ENCODE results near the gene TEAD1. TPM values are rescaled to one million over a fixed set of nuclear protein-coding genes. Genes with fewer than 3 reads are reported as not detected.
A peak's percentile ranks its signal among the peaks of the same experiment; 100 is the strongest.

Gene TEAD1
- polyA plus RNA-seq, 2 of the 4 experiments (the other 2 are of a cell fraction), result 111 to 112 TPM

DNA sequence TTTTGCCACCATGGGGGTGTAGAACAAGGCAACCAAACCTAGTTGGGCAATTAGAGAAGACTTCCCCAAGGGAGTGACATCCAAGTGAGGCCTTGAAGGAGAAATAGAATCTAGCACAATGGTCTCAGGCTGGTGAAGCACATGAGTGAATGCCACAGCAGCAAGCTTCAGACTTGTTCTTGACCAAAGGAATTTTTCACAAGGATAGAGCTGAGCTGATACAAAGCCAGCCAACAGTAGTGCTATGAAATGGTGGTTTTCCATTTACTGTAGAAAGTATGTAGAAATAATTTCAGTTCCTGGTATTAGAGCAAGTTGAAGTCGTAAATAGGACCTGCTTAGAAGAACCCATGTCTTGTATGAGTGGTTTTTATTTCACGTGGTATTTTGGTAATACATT is 186.6 kb downstream of the TEAD1 start:
- H3K4me2 ChIP-seq, result no peak overlapping the region
- peak in 1 of 2 experiments; percentile 12; a peak in 2 of 6 replicates for ATAC-seq
- TF ChIP-seq CEBPB (IDR thresholded peaks at IDR 0.05), result no peak
- TF ChIP-seq, protein P1, sequence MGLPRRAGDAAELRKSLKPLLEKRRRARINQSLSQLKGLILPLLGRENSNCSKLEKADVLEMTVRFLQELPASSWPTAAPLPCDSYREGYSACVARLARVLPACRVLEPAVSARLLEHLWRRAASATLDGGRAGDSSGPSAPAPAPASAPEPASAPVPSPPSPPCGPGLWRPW (IDR thresholded peaks at IDR 0.05), result no peak
- TF ChIP-seq BHLHE40 (IDR thresholded peaks at IDR 0.05; ENCODE audit: low read depth, low read length), result no peak
- no peak for TF ChIP-seq RAD21 (conservative IDR thresholded peaks at IDR 0.05 in 1 of 2, IDR thresholded peaks at IDR 0.05 in 1 of 2)
- no peak for TF ChIP-seq POLR2AphosphoS2 (conservative IDR thresholded peaks at IDR 0.05; ENCODE audit: low read length)
- no peak for TF ChIP-seq NFE2L2 (conservative IDR thresholded peaks at IDR 0.05; ENCODE audit: low read length)
- TF ChIP-seq CBX2 (IDR thresholded peaks at IDR 0.05; ENCODE audit: borderline replicate concordance, low read depth), result no peak
- TF ChIP-seq, protein P2, sequence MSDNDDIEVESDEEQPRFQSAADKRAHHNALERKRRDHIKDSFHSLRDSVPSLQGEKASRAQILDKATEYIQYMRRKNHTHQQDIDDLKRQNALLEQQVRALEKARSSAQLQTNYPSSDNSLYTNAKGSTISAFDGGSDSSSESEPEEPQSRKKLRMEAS (IDR thresholded peaks at IDR 0.05), result no peak
- peaks cover 39% of the 10 kb centered on the region for H3K4me1 ChIP-seq
- 83% methylated on average over 2 of the region's 2 CpGs for WGBS (ENCODE audit: missing lambda C conversion rate)
- ChIA-PET CTCF (interaction anchor here (0.6 to 1.0 kb wide), 2 partner anchors 15 to 37 kb away, joined by 3 read pairs; no protein-coding TSS in a partner anchor), POLR2A (no interaction called here)
- no peak overlapping the region for H3K4me3 ChIP-seq
- 0 out of 6 replicates have a peak overlapping the region, but pooled peaks of 1 of the 2 experiments have one; percentile 7 for H3K27ac ChIP-seq
- DNase-seq (ENCODE audit: low read depth in 1 of 2, low spot score in 1 of 2), result no peak
- FAIRE-seq, result no peak
- H3K9me3 ChIP-seq, result no peaks in the 10 kb centered on the region

DNA sequence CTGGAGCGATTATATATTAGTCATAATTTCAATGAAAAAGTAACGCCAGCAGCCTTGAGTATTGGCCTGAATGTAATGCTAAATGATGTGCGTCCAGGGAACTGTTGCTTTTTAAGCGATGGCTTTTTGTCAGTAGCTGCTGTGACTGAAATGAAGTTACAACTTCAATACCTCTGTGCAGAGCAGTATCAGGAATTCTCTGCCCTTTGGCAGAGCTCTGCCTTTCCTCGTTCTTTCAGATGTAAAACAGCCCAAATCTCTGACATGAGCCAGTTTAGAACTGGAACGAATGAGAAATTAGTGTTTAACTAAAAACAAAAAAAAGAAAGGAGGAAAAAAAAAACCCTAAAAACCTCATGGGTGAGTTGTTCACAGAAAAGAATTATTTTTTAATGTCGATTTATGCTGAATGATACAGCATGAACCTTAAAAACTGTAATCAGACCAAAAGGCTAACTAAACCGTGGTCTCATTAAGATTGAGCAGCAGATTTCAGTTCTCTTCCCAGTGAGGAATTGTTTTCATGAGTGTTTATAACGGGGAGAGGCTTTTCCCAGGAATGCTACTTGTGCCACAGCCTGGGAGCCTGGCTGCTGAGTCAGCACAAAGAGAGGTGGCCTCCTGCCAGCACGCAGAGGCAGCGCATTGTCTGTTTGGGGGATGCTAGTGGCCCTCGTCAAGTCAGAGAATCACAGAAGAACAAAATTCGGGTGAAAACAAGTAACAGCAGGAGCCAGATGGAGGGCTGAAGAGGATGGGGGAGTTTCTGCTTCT is 188.7 kb downstream of the TEAD1 start:
- POLR2A ChIA-PET, result no interaction called here
- H3K4me1 ChIP-seq, result peaks cover 40% of the 10 kb centered on the region
- H3K4me3 ChIP-seq, result no peak overlapping the region
- TF ChIP-seq JUN (IDR thresholded peaks at IDR 0.05) (no peak), MAFK (IDR thresholded peaks at IDR 0.05; ENCODE audit: partially characterized antibody) (peak; percentile 98)
- CTCF ChIA-PET, result interaction anchor here (0.9 to 2.6 kb wide), 5 partner anchors 9 to 574 kb away, joined by 3 to 11 read pairs (median 4); no protein-coding TSS in a partner anchor
- no peak overlapping the region for H3K4me2 ChIP-seq
- H3K27ac ChIP-seq, result no peak overlapping the region
- FAIRE-seq (no peak), DNase-seq (ENCODE audit: low read depth in 1 of 2, low spot score in 1 of 2) (peak in 1 of 2 experiments; percentile 26), ATAC-seq (no peak)
- WGBS (ENCODE audit: missing lambda C conversion rate), result 79% methylated on average over 13 of the region's 13 CpGs
- H3K9me3 ChIP-seq, result no peaks in the 10 kb centered on the region

DNA sequence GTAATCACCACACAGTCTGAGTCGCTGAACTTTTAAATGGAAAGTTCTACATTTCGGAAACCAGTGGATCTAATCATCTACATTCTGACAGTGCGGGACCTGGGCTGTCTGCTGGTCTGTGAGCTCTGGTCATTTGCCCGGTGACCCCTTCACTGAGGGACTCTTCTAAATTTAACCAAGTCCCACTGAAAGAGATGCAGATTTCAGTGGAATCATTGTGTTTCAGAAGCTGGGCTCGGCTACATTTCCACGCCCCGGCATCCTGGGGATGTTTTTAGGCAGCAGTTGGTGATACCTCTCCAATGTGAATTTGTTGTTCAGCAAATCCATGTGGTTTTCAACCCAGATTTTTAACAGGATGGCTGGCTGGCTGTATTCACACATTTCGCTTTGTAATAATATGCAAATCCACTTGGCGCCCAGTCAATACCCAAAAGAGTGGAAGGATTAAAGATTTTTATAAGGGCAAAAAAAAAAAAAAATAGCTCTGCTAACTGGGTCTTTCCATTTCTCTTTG is 189.4 kb downstream of the TEAD1 start:
- Histone ChIP-seq H3K27ac (0 out of 6 replicates have a peak overlapping the region, but pooled peaks of 1 of the 2 experiments have one; percentile 7), H3K4me1 (peaks cover 48% of the 10 kb centered on the region), H3K4me3 (no peak overlapping the region), H3K9me3 (no peaks in the 10 kb centered on the region), H3K4me2 (no peak overlapping the region)
- ChIA-PET CTCF (interaction anchor here (0.9 to 2.6 kb wide), 5 partner anchors 10 to 575 kb away, joined by 3 to 11 read pairs (median 6); no protein-coding TSS in a partner anchor), POLR2A (no interaction called here)
- DNase-seq (ENCODE audit: low read depth in 1 of 2, low spot score in 1 of 2) (no peak), FAIRE-seq (no peak), ATAC-seq (no peak)
- TF ChIP-seq PHF8 (IDR thresholded peaks at IDR 0.05; ENCODE audit: borderline replicate concordance, low read depth) (no peak), CEBPB (IDR thresholded peaks at IDR 0.05) (no peak)
- WGBS (ENCODE audit: missing lambda C conversion rate), result 95% methylated on average over 9 of the region's 9 CpGs

DNA sequence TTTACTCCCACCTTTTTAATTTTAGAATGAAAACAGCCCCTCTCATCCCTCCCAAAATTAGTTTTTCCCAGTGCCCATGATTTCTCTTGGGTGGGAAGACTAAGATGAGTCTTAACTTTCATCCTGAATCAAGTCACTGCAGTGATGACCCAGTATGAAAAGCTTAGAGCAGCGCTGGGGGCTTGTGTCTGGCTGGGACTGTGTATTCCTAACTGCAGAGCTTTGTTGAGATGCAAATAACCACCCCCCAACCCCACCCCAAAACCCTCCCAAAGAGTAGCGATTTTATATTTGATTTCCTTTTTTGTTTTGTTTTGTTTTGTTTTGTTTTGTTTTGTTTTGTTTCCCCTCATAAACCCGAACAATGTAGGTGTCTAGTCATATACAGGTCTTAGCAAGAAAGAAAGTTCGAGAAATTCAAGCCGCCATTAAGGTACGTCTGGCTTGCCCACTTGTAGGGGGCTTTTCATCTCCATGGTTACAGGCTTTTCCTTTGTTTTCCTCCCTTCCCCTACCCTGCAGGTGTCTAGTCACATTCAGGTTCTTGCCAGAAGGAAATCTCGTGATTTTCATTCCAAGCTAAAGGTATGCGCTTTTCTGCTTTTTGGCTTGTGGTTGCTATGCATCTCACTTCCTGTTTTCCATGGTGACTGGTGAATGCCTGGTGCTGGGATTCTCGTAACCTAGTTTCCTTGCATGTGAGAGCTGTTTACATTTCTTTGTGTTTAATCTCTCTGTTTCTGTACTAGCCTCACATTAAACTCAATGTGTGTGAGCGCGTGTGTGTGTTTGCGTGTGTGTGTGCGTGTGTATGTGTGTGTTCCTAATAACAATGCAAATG is 190.3 kb downstream of the TEAD1 start:
- ChIA-PET POLR2A (no interaction called here), CTCF (interaction anchor here (1.0 to 2.6 kb wide), 5 partner anchors 11 to 576 kb away, joined by 3 to 11 read pairs (median 6); no protein-coding TSS in a partner anchor)
- H3K4me3 ChIP-seq, result no peak overlapping the region
- WGBS (ENCODE audit: missing lambda C conversion rate), result 82% methylated on average over 13 of the region's 13 CpGs
- H3K9me3 ChIP-seq, result no peaks in the 10 kb centered on the region
- DNase-seq (ENCODE audit: low read depth in 1 of 2, low spot score in 1 of 2), result peak in 1 of 2 experiments; percentile 44
- no peak overlapping the region for H3K4me2 ChIP-seq
- H3K27ac ChIP-seq, result no peak overlapping the region
- no peak for TF ChIP-seq GATA3 (IDR thresholded peaks at IDR 0.05; ENCODE audit: borderline replicate concordance)
- TF ChIP-seq CBX2 (IDR thresholded peaks at IDR 0.05; ENCODE audit: borderline replicate concordance, low read depth), result no peak
- no peak for TF ChIP-seq RCOR1 (IDR thresholded peaks at IDR 0.05; ENCODE audit: low read depth, low read length)
- no peak for TF ChIP-seq MAZ (IDR thresholded peaks at IDR 0.05; ENCODE audit: borderline replicate concordance, low read depth, low read length)
- TF ChIP-seq KDM5A (IDR thresholded peaks at IDR 0.05), result no peak
- TF ChIP-seq ZC3H11A (IDR thresholded peaks at IDR 0.05), result no peak
- TF ChIP-seq, protein P1 (IDR thresholded peaks at IDR 0.05), result no peak
- TF ChIP-seq NFE2L2 (conservative IDR thresholded peaks at IDR 0.05; ENCODE audit: low read length), result no peak
- no peak for TF ChIP-seq EHF (CRISPR knock-in tag; IDR thresholded peaks at IDR 0.05)
- no peak for TF ChIP-seq CHD2 (IDR thresholded peaks at IDR 0.05; ENCODE audit: low read length, partially characterized antibody)
- TF ChIP-seq JUN (IDR thresholded peaks at IDR 0.05), result no peak
- no peak for TF ChIP-seq RNF2 (IDR thresholded peaks at IDR 0.05; ENCODE audit: borderline replicate concordance, low read depth)
- TF ChIP-seq CHD4 (IDR thresholded peaks at IDR 0.05; ENCODE audit: borderline replicate concordance), result no peak
- no peak for TF ChIP-seq MYC (IDR thresholded peaks at IDR 0.05; ENCODE audit: borderline replicate concordance, low read length)
- no peak for TF ChIP-seq ZNF302 (CRISPR knock-in tag; IDR thresholded peaks at IDR 0.05)
- no peak for TF ChIP-seq RFX5 (IDR thresholded peaks at IDR 0.05)
- TF ChIP-seq BHLHE40 (IDR thresholded peaks at IDR 0.05; ENCODE audit: low read depth, low read length), result no peak
- no peak for TF ChIP-seq MAFK (IDR thresholded peaks at IDR 0.05; ENCODE audit: partially characterized antibody)
- TF ChIP-seq, protein P3, sequence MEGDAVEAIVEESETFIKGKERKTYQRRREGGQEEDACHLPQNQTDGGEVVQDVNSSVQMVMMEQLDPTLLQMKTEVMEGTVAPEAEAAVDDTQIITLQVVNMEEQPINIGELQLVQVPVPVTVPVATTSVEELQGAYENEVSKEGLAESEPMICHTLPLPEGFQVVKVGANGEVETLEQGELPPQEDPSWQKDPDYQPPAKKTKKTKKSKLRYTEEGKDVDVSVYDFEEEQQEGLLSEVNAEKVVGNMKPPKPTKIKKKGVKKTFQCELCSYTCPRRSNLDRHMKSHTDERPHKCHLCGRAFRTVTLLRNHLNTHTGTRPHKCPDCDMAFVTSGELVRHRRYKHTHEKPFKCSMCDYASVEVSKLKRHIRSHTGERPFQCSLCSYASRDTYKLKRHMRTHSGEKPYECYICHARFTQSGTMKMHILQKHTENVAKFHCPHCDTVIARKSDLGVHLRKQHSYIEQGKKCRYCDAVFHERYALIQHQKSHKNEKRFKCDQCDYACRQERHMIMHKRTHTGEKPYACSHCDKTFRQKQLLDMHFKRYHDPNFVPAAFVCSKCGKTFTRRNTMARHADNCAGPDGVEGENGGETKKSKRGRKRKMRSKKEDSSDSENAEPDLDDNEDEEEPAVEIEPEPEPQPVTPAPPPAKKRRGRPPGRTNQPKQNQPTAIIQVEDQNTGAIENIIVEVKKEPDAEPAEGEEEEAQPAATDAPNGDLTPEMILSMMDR (IDR thresholded peaks at IDR 0.05), result no peak
- no peak for FAIRE-seq
- peak in 1 of 2 experiments; percentile 26; a peak in 1 of 6 replicates for ATAC-seq
- peaks cover 50% of the 10 kb centered on the region for H3K4me1 ChIP-seq

Data from A549 (cell line).